Measurements from ENCODE around the gene SREBF1.

GRCh38 chr17:17780922-17781590, 55.7 kb downstream of the SREBF1 start:
- TF ChIP-seq CTCF (IDR thresholded peaks at IDR 0.05; ENCODE audit: borderline replicate concordance, extremely low read depth, low read length, poor library complexity, severe bottlenecking) (no peak), EZH2 (IDR thresholded peaks at IDR 0.05; ENCODE audit: borderline replicate concordance, low read depth, low read length, severe bottlenecking) (no peak)
